H9 (cell line): ENCODE results near the gene PHEX. TPM values are rescaled to one million over a fixed set of nuclear protein-coding genes. Genes with fewer than 3 reads are reported as not detected.

Source experiments
- DNase-seq: peaks from one replicate; pipeline ENCODE4 v3.0.0-alpha.2; 2017
- H2AFZ ChIP-seq: one replicate; pipeline ENCODE4 v1.6.1; 2013; ENCODE audit warnings: mild to moderate bottlenecking, low read length, control low read depth, moderate library complexity
- H2AK5ac ChIP-seq: 2 replicates; pipeline ENCODE4 v1.6.1; 2013; ENCODE audit warnings: low read length, control low read depth, mixed read lengths; ENCODE audit not compliant: insufficient read length
- H2BK120ac ChIP-seq: one replicate; pipeline ENCODE4 v1.6.1; 2013; ENCODE audit warnings: low read depth, mild to moderate bottlenecking, low read length, control low read depth, inconsistent platforms; ENCODE audit not compliant: poor library complexity, severe bottlenecking
- H2BK12ac ChIP-seq: 2 replicates; pipeline ENCODE4 v1.6.1; 2013; ENCODE audit warnings: low read length, control low read depth, mixed read lengths, low read depth; ENCODE audit not compliant: insufficient read length
- H2BK15ac ChIP-seq: 2 replicates; pipeline ENCODE4 v1.6.1; 2013; ENCODE audit warnings: low read depth, low read length, control low read depth
- H2BK20ac ChIP-seq: one replicate; pipeline ENCODE4 v1.6.1; 2013; ENCODE audit warnings: low read depth, mild to moderate bottlenecking, low read length, control low read depth, inconsistent platforms; ENCODE audit not compliant: poor library complexity, severe bottlenecking
- H2BK5ac ChIP-seq: 2 replicates; pipeline ENCODE4 v1.6.1; 2013; ENCODE audit warnings: low read length, control low read depth, mixed read lengths; ENCODE audit not compliant: insufficient read length
- H3K14ac ChIP-seq: 2 replicates; pipeline ENCODE4 v1.6.1; 2013; ENCODE audit warnings: low read length, control low read depth; ENCODE audit not compliant: insufficient read depth
- H3K18ac ChIP-seq: 2 replicates; pipeline ENCODE4 v1.6.1; 2013; ENCODE audit warnings: low read depth, mild to moderate bottlenecking, mixed read lengths, low read length, control low read depth; ENCODE audit not compliant: insufficient read length
- H3K23ac ChIP-seq: 2 replicates; pipeline ENCODE4 v1.6.1; 2013; ENCODE audit warnings: low read length, control low read depth, mixed read lengths, low read depth; ENCODE audit not compliant: insufficient read length
- H3K23me2 ChIP-seq: 2 replicates; pipeline ENCODE4 v1.6.1; 2013; ENCODE audit warnings: low read depth, mild to moderate bottlenecking, mixed read lengths, low read length, control low read depth; ENCODE audit not compliant: insufficient read length, poor library complexity, severe bottlenecking
- H3K27ac ChIP-seq: 2 replicates; pipeline ENCODE4 v1.5.1; 2013; ENCODE audit warnings: low read length, control low read depth, mixed read lengths, low read depth; ENCODE audit not compliant: insufficient read length
- H3K27me3 ChIP-seq: 2 replicates; pipeline ENCODE4 v1.6.1; 2013; ENCODE audit warnings: low read length, control low read depth, inconsistent platforms; ENCODE audit not compliant: insufficient read depth
- H3K4ac ChIP-seq: 2 replicates; pipeline ENCODE4 v1.6.1; 2013; ENCODE audit warnings: low read depth, mild to moderate bottlenecking, control low read depth, inconsistent platforms, low read length, moderate library complexity
- H3K4me1 ChIP-seq: 2 replicates; pipeline ENCODE4 v1.6.1; 2013; ENCODE audit warnings: low read length, control low read depth, inconsistent platforms; ENCODE audit not compliant: insufficient read depth
- H3K4me2 ChIP-seq: 2 replicates; pipeline ENCODE4 v1.6.1; 2013; ENCODE audit warnings: low read length, control low read depth, mixed read lengths; ENCODE audit not compliant: insufficient read length, insufficient read depth
- H3K56ac ChIP-seq: 2 replicates; pipeline ENCODE4 v1.6.1; 2013; ENCODE audit warnings: low read depth, mild to moderate bottlenecking, mixed read lengths, low read length, control low read depth; ENCODE audit not compliant: insufficient read length
- H3K79me1 ChIP-seq: 2 replicates; pipeline ENCODE4 v1.6.1; 2013; ENCODE audit warnings: low read depth, mild to moderate bottlenecking, moderate library complexity, low read length, control low read depth, inconsistent platforms; ENCODE audit not compliant: insufficient read depth, poor library complexity, severe bottlenecking
- H3K79me2 ChIP-seq: 2 replicates; pipeline ENCODE4 v1.6.1; 2013; ENCODE audit warnings: low read length, control low read depth, inconsistent platforms; ENCODE audit not compliant: insufficient read depth
- H3K9ac ChIP-seq: 2 replicates; pipeline ENCODE4 v1.6.1; 2013; ENCODE audit warnings: low read length, control low read depth, mixed read lengths; ENCODE audit not compliant: insufficient read length; ENCODE audit errors: extremely low read depth
- H3K9me3 ChIP-seq: one replicate; pipeline ENCODE4 v1.6.1; 2013; ENCODE audit warnings: low read depth, low read length, inconsistent platforms; ENCODE audit not compliant: control insufficient read depth
- H3T11ph ChIP-seq: one replicate; pipeline ENCODE4 v1.6.1; 2013; ENCODE audit warnings: mild to moderate bottlenecking, low read length, control low read depth, inconsistent platforms
- H4K20me1 ChIP-seq: one replicate; pipeline ENCODE4 v1.6.1; 2013; ENCODE audit not compliant: control insufficient read depth, insufficient read length, insufficient read depth
- H4K5ac ChIP-seq: 2 replicates; pipeline ENCODE4 v1.6.1; 2013; ENCODE audit warnings: low read depth, mild to moderate bottlenecking, mixed read lengths, low read length, control low read depth; ENCODE audit not compliant: insufficient read length
- H4K8ac ChIP-seq: replicated peaks from 2 replicates; pipeline ENCODE4 v1.6.1; 2013; ENCODE audit warnings: low read length, control low read depth, mixed read lengths, low read depth; ENCODE audit not compliant: insufficient read length
- H4K91ac ChIP-seq: 2 replicates; pipeline ENCODE4 v1.6.1; 2013; ENCODE audit warnings: low read depth, mild to moderate bottlenecking, moderate library complexity, mixed read lengths, low read length, control low read depth; ENCODE audit not compliant: insufficient read length
- H3K27ac Mint-ChIP-seq, 3 experiments: 2 replicates in 2 of 3; 3 replicates in 1 of 3; pipeline ENCODE4 v1.8.0; 2020 to 2021; ENCODE audit warnings: mixed read lengths in 3 of 3, mild to moderate bottlenecking in 1 of 3, moderate library complexity in 1 of 3
- H3K27me3 Mint-ChIP-seq: 2 replicates; pipeline ENCODE4 v1.8.0; 2021; ENCODE audit warnings: low read depth, mild to moderate bottlenecking, moderate library complexity, mixed read lengths
- H3K36me3 Mint-ChIP-seq, 3 experiments: 2 replicates in 2 of 3; 3 replicates in 1 of 3; pipeline ENCODE4 v1.8.0; 2020 to 2021; ENCODE audit warnings: low read depth in 3 of 3, mixed read lengths in 3 of 3; ENCODE audit not compliant: insufficient read depth in 1 of 3
- H3K4me1 Mint-ChIP-seq, 2 experiments: 2 replicates each; pipeline ENCODE4 v1.8.0; 2020; ENCODE audit warnings: mixed read lengths in 2 of 2
- H3K4me3 Mint-ChIP-seq, 2 experiments: 2 replicates in 1 of 2; 3 replicates in 1 of 2; pipeline ENCODE4 v1.8.0; 2020 to 2021; ENCODE audit warnings: mild to moderate bottlenecking in 2 of 2, mixed read lengths in 2 of 2, moderate library complexity in 1 of 2
- H3K9me3 Mint-ChIP-seq, 2 experiments: 2 replicates in 1 of 2; 3 replicates in 1 of 2; pipeline ENCODE4 v1.8.0; 2020; ENCODE audit warnings: mild to moderate bottlenecking in 2 of 2, mixed read lengths in 2 of 2, moderate library complexity in 1 of 2
- CTCF ChIP-seq: fragments of 200-600 bp; sonication (generic); conservative IDR thresholded peaks from 3 replicates; pipeline ENCODE4 v1.8.0; 2021; ENCODE audit warnings: antibody characterized with exemption, mild to moderate bottlenecking
- WGBS: extraction: QIAGEN DNeasy Blood & Tissue Kit; methylation state at CpG from one replicate; pipeline ENCODE4 v1.1.7; 2013; ENCODE audit warnings: missing lambda C conversion rate, low lambda C conversion rate, mixed read lengths; ENCODE audit not compliant: insufficient read length; ENCODE audit errors: extremely low coverage; 5-methylcytosine and 5-hydroxymethylcytosine counted together
- total RNA-seq: library from RNA; stranded (reverse); gene quantifications from 2 replicates; pipeline ENCODE4 v1.2.1, GENCODE V29; 2021

Gene PHEX
- total RNA-seq, 1 experiment from 2014 or later: 0.11 TPM

GRCh38 chrX:22124098-22124497 lies 92.0 kb downstream of the PHEX start:
- Histone ChIP-seq H4K5ac (no peak overlapping the region), H3K56ac (no peak overlapping the region), H2AK5ac (no peak overlapping the region), H2AFZ (no peak overlapping the region), H3K14ac (no peak overlapping the region), H3K79me1 (no peaks in the 10 kb centered on the region), H3K18ac (no peak overlapping the region), H3K4me2 (no peak overlapping the region), H2BK12ac (no peak overlapping the region), H2BK5ac (no peak overlapping the region), H2BK120ac (no peak overlapping the region), H3K27ac (no peak overlapping the region), H3K27me3 (no peaks in the 10 kb centered on the region), H3K79me2 (no peaks in the 10 kb centered on the region), H4K8ac (no peak overlapping the region), H3K4me1 (no peaks in the 10 kb centered on the region; the same call in 1 of the 2 replicates), H3K23me2 (no peaks in the 10 kb centered on the region), H3K4ac (no peak overlapping the region), H2BK20ac (no peak overlapping the region), H4K20me1 (no peaks in the 10 kb centered on the region), H2BK15ac (no peak overlapping the region), H3K9me3 (no peaks in the 10 kb centered on the region), H3K23ac (no peak overlapping the region), H3T11ph (no peak overlapping the region), H4K91ac (no peak overlapping the region), H3K9ac (no peak overlapping the region)
- no peak for TF ChIP-seq CTCF
- Mint-ChIP-seq H3K27ac (no peak overlapping the region; a peak in 1 of 7 replicates), H3K4me1 (peaks cover 18 to 19% of the 10 kb centered on the region in 2 experiments), H3K27me3 (no peaks in the 10 kb centered on the region), H3K9me3 (peaks cover 3 to 27% of the 10 kb centered on the region in 2 experiments), H3K4me3 (no peak overlapping the region), H3K36me3 (no peaks in the 10 kb centered on the region; a peak in 1 of 7 replicates)
- WGBS: no CpG with 5 or more reads among the region's 6 CpGs
- no peak for DNase-seq
